ENCODE results near the gene FAM180A.

DNA sequence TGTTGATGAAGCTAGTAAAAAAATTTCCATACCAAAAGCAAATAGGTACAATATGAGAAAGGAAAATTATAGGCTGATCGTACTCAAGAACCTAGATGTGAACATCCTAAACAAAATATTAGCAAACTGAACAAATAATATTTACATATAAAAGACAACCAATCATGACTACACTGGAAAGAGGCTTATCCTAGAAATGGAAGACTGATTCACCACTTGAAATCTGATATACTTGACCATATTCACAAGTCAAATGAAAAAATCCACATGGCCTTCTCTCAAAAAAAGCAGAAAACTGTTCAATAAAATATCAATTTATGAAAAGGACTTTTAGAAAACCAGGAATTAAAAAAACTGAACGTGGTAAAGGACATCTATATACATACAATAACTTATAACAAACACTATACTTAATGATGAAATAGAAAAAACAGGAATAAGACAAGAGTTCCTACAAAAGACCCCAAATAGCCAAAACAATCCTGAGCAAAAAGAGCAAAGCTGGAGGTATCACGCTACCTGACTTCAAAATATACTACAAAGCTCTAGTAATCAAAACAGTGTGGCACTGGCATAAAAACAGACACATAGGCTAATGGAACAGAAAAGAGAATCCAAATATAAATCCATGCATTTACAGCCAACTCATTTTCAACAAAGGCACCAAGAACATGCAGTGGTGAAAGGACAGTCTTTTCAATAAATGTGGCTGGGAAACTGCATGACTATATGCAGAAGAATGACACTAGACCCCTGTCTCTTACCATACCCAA, 29.2 kb upstream of the FAM180A start:
- TF ChIP-seq EP300 (conservative IDR thresholded peaks at IDR 0.05; ENCODE audit: poor library complexity, severe bottlenecking) (no peak), SMC3 (conservative IDR thresholded peaks at IDR 0.05; ENCODE audit: poor library complexity) (no peak), RAD21 (conservative IDR thresholded peaks at IDR 0.05) (no peak)
- TF ChIP-seq, protein P1, sequence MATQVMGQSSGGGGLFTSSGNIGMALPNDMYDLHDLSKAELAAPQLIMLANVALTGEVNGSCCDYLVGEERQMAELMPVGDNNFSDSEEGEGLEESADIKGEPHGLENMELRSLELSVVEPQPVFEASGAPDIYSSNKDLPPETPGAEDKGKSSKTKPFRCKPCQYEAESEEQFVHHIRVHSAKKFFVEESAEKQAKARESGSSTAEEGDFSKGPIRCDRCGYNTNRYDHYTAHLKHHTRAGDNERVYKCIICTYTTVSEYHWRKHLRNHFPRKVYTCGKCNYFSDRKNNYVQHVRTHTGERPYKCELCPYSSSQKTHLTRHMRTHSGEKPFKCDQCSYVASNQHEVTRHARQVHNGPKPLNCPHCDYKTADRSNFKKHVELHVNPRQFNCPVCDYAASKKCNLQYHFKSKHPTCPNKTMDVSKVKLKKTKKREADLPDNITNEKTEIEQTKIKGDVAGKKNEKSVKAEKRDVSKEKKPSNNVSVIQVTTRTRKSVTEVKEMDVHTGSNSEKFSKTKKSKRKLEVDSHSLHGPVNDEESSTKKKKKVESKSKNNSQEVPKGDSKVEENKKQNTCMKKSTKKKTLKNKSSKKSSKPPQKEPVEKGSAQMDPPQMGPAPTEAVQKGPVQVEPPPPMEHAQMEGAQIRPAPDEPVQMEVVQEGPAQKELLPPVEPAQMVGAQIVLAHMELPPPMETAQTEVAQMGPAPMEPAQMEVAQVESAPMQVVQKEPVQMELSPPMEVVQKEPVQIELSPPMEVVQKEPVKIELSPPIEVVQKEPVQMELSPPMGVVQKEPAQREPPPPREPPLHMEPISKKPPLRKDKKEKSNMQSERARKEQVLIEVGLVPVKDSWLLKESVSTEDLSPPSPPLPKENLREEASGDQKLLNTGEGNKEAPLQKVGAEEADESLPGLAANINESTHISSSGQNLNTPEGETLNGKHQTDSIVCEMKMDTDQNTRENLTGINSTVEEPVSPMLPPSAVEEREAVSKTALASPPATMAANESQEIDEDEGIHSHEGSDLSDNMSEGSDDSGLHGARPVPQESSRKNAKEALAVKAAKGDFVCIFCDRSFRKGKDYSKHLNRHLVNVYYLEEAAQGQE (IDR thresholded peaks at IDR 0.05; ENCODE audit: borderline replicate concordance), result no peak
- TF ChIP-seq, protein P2, sequence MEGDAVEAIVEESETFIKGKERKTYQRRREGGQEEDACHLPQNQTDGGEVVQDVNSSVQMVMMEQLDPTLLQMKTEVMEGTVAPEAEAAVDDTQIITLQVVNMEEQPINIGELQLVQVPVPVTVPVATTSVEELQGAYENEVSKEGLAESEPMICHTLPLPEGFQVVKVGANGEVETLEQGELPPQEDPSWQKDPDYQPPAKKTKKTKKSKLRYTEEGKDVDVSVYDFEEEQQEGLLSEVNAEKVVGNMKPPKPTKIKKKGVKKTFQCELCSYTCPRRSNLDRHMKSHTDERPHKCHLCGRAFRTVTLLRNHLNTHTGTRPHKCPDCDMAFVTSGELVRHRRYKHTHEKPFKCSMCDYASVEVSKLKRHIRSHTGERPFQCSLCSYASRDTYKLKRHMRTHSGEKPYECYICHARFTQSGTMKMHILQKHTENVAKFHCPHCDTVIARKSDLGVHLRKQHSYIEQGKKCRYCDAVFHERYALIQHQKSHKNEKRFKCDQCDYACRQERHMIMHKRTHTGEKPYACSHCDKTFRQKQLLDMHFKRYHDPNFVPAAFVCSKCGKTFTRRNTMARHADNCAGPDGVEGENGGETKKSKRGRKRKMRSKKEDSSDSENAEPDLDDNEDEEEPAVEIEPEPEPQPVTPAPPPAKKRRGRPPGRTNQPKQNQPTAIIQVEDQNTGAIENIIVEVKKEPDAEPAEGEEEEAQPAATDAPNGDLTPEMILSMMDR (IDR thresholded peaks at IDR 0.05; ENCODE audit: poor library complexity, severe bottlenecking), result no peak
